ENCODE results near the gene MKS1. TPM values are rescaled to one million over a fixed set of nuclear protein-coding genes. Genes with fewer than 3 reads are reported as not detected.
A peak's percentile ranks its signal among the peaks of the same experiment; 100 is the strongest.

The MKS1 gene
- total RNA-seq, 3 donors from 2014 or later, result 8.0 to 21.1 (median 15.1) TPM

- peaks cover 0 to 21% of the 10 kb centered on the region in 2 donors for H3K27me3 ChIP-seq
Observed at GRCh38 chr17:58253082-58253481, 34.0 kb upstream of the MKS1 start.

DNA sequence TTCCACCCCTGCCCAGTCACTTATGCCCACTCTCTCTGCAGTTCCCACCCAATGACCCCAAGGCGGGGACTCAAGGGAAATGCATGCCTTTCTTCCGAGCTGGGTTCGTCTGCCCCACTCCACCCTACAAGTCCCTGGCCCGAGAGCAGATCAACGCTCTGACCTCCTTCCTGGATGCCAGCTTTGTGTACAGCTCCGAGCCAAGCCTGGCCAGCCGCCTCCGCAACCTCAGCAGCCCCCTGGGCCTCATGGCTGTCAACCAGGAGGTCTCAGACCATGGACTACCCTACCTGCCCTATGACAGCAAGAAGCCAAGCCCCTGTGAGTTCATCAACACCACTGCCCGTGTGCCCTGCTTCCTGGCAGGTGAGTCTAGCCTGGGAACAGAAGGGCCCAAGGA lies 33.1 kb upstream of the MKS1 start:
- H3K4me3 ChIP-seq, result no peak overlapping the region
- no peaks in the 10 kb centered on the region for H3K36me3 ChIP-seq
- no peak overlapping the region for H3K27ac ChIP-seq
- H3K27me3 ChIP-seq, result peaks cover 0 to 21% of the 10 kb centered on the region in 2 donors
- no peaks in the 10 kb centered on the region for H3K9me3 ChIP-seq
- H3K4me1 ChIP-seq, result no peaks in the 10 kb centered on the region
- DNase-seq (ENCODE audit: low spot score in 2 of 2), result no peak
- intact Hi-C loops (cut with DNase I; ENCODE audit: low total_unique reads), result no loop called here
- TF ChIP-seq POLR2A (IDR thresholded peaks at IDR 0.05) (no peak), CTCF (IDR thresholded peaks at IDR 0.05) (no peak), POLR2AphosphoS5 (IDR thresholded peaks at IDR 0.05) (no peak)

More at GRCh38 chr17:58253082-58253481, 34.0 kb upstream of the MKS1 start:
- DNase-seq (ENCODE audit: low spot score in 2 of 2), result no peak
- H3K27ac ChIP-seq, result no peak overlapping the region
- intact Hi-C loops (cut with DNase I; ENCODE audit: low total_unique reads), result no loop called here
- H3K36me3 ChIP-seq, result no peaks in the 10 kb centered on the region
- no peak overlapping the region for H3K4me3 ChIP-seq
- H3K9me3 ChIP-seq, result no peaks in the 10 kb centered on the region
- TF ChIP-seq POLR2AphosphoS5 (IDR thresholded peaks at IDR 0.05) (no peak), POLR2A (IDR thresholded peaks at IDR 0.05) (no peak), CTCF (IDR thresholded peaks at IDR 0.05) (no peak)
- no peaks in the 10 kb centered on the region for H3K4me1 ChIP-seq

GRCh38 chr17:58250344-58251011 lies 31.4 kb upstream of the MKS1 start:
- Histone ChIP-seq H3K27me3 (peaks cover 0 to 18% of the 10 kb centered on the region in 2 donors), H3K4me1 (no peaks in the 10 kb centered on the region), H3K9me3 (no peaks in the 10 kb centered on the region), H3K36me3 (no peaks in the 10 kb centered on the region), H3K27ac (no peak overlapping the region), H3K4me3 (no peak overlapping the region)
- DNase-seq (ENCODE audit: low spot score in 2 of 2), result no peak
- TF ChIP-seq POLR2AphosphoS5 (IDR thresholded peaks at IDR 0.05), result no peak
- TF ChIP-seq POLR2A (IDR thresholded peaks at IDR 0.05), result no peak
- TF ChIP-seq CTCF (IDR thresholded peaks at IDR 0.05), result no peak
- intact Hi-C loops (cut with DNase I; ENCODE audit: low total_unique reads), result no loop called here

DNA sequence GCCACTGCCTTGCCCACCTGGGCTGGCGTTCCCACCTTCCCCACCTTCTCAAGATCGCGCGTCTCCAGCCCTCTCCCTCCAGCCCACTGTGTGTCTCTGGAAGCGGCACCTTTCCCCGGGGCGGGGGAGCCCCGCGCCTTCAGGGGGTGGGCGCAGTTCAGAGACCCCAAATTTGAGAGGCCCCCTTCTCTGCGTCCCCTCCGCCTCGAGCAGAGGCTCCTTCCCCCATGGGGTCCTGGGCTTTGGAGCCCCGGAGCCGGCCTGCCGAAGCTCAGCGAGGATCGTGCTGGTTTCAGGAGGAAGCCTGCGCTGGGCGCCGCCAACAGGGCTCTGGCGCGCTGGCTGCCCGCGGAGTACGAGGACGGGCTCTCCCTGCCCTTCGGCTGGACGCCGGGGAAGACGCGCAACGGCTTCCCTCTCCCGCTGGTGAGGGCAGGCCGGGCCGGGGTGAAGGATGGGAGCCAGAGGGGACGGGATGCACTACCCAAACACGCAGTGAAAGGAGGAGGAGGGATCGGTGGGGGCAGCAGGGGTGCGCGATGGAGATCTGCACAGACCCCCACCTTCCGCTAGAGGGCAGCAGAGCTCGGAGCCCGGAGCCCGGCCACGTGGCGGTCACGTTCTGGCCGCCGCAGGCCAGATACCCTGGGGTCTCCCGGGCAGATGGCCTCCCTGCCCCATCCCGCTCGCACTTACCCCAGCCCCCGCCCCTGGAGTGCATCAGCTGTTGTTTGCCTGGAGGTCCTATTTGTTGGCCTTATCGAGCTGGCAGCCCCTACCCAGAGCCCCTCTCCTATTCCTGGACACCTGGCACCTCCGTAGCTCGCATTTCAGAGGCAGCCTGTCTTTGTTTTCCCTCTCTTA lies 30.4 kb upstream of the MKS1 start:
- DNase-seq (ENCODE audit: low spot score in 2 of 2), result peak; percentile 27 to 63
- no peaks in the 10 kb centered on the region for H3K36me3 ChIP-seq
- H3K27me3 ChIP-seq, result peaks cover 0 to 8% of the 10 kb centered on the region in 2 donors
- H3K27ac ChIP-seq, result no peak overlapping the region
- TF ChIP-seq CTCF (IDR thresholded peaks at IDR 0.05) (peak; percentile 80 to 86 (median 85)), POLR2A (IDR thresholded peaks at IDR 0.05) (no peak), POLR2AphosphoS5 (IDR thresholded peaks at IDR 0.05) (peak in 1 of 3 donors; percentile 23)
- intact Hi-C loops (cut with DNase I; ENCODE audit: low total_unique reads), result no loop called here
- H3K4me1 ChIP-seq, result no peaks in the 10 kb centered on the region
- no peaks in the 10 kb centered on the region for H3K9me3 ChIP-seq
- peak overlapping the region; percentile 31 to 70 (median 55) for H3K4me3 ChIP-seq

DNA sequence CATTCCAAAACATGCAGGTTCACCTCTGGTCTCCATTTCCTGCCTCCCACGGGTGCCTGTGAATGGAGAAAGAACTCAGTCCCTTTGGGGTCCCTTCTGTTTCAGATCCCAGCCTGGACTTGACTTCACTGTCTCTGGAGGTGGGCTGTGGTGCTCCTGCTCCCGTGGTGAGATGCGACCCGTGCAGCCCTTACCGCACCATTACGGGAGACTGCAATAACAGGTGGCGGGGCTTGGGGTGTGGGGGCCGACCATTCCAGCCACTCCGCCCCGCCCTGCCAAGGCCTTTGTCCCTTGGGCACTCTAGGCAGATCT lies 29.9 kb upstream of the MKS1 start:
- TF ChIP-seq POLR2AphosphoS5 (IDR thresholded peaks at IDR 0.05) (no peak), CTCF (IDR thresholded peaks at IDR 0.05) (no peak), POLR2A (IDR thresholded peaks at IDR 0.05) (no peak)
- Histone ChIP-seq H3K4me3 (peak overlapping the region in 2 of 3 donors; percentile 55 to 70), H3K27ac (no peak overlapping the region), H3K36me3 (no peaks in the 10 kb centered on the region), H3K4me1 (no peaks in the 10 kb centered on the region), H3K9me3 (no peaks in the 10 kb centered on the region), H3K27me3 (peaks cover 0 to 6% of the 10 kb centered on the region in 2 donors)
- no peak for DNase-seq (ENCODE audit: low spot score in 2 of 2)
- intact Hi-C loops (cut with DNase I; ENCODE audit: low total_unique reads), result no loop called here

Measured in breast epithelium (tissue), 4 donors.